Hypothalamus (tissue), 51 donors: Measurements from ENCODE around the gene DONSON.
"Not testable (repeated sequence)": the region's sequence is repeated elsewhere in the genome, so short reads cannot be mapped to it uniquely, and the experiment has no call there.

Experiments used
- DNase-seq, 51 donors: peaks; one replicate each; lab custom pipeline; 2025; lab: John Stamatoyannopoulos, UW

DONSON gene, protein sequence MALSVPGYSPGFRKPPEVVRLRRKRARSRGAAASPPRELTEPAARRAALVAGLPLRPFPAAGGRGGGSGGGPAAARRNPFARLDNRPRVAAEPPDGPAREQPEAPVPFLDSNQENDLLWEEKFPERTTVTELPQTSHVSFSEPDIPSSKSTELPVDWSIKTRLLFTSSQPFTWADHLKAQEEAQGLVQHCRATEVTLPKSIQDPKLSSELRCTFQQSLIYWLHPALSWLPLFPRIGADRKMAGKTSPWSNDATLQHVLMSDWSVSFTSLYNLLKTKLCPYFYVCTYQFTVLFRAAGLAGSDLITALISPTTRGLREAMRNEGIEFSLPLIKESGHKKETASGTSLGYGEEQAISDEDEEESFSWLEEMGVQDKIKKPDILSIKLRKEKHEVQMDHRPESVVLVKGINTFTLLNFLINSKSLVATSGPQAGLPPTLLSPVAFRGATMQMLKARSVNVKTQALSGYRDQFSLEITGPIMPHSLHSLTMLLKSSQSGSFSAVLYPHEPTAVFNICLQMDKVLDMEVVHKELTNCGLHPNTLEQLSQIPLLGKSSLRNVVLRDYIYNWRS

DNA sequence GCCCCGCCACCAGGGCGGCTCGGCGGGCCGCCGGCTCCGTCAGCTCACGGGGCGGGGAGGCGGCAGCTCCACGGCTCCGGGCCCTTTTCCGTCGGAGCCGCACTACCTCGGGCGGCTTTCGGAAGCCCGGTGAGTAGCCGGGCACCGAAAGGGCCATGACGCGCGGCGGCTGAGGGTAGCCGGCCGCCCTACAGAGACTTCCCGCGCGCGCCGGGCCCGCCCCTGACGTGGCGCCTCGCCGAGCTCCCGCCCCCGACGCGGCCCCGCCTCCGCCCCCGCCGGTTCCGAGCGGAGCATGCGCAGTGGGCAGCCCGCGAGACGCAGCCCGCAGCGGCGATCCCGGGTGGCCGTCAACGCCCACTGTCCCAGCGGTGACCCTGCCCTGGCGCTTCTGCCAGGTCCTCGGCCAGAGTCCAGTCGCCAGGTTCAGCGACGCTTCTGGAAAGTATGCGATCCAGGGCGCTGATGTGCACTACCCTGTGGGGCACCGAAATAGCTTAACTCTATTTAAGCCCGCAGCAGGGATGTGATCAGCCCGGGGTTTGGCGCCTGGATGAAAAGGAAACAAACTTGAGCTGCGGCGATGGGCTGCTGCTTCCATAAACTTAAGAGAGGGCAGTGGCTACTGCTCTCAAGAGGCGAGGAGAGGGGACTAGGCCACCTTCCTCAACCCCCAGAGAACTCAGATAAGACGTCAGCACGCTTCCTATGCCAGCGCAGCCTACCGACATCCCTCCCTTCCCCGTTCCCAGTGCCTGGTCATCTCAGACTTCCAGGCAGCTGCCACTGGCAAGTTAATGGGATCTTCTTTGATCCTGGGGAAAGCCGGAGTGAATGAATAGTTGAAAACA is at the start of gene DONSON:
Gene DONSON, minus strand, starts transcription at position 200 of the 851 bp plus-strand sequence. Its CDS starts 43 bp downstream, at position 157.
- DNase-seq, result peak; percentile 40 to 93 (median 79)

DNA sequence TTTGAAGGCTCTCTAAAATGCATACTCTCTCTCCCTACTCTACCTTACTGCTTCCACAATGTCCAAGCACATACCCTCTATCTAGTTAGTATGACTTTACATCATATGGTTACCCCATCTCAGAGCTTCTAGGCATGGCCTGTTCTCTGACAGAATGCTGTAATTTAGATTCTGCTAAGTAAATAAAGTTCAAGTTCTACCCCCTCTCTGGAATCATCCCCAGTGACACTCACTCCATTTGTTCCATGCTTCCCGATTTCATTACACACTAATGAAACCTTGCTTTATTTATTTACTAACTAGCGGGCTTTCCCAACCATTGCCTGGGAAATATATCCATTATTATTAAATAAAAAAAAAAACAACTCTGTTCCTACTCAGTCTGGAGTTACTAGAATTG is 45.8 kb upstream of the DONSON start:
- no peak for DNase-seq

DNA sequence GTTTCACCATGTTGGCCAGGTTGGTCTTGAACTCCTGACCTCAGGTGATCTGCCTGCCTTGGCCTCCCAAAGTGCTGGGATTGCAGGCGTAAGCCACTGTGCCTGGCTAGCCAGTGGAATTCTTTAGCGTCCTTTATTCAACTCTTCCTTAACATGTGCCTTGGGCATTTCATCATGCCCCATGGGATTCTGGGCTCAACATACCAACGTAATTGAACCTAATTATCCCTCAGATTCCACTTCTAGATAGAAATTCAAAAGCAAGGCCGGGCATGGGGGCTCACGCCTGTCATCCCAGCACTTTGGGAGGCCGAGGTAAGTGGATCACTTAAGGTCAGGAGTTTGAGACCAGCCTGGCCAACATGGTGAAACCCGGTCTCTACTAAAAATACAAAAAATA is 37.7 kb upstream of the DONSON start:
- not testable (repeated sequence) for DNase-seq

DNA sequence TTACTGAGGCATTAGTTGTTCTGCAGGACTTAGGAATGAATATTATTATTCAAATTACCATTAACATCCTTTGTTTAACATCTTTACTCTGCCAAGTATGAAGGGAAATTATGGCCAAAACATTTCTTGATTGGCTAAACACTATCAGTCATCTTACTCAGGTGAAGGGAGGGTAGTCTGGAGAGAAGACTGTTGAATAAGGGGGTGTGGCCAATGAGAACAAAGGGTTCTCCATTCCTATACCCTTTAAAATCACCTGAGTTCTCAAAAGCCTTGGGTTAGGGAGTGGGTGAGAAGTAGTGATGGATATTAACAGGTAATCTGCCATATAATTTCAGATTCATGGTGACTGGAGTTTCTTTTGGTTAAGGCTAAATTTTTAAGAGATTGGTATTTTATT is 33.8 kb upstream of the DONSON start:
- DNase-seq, result no peak

DNA sequence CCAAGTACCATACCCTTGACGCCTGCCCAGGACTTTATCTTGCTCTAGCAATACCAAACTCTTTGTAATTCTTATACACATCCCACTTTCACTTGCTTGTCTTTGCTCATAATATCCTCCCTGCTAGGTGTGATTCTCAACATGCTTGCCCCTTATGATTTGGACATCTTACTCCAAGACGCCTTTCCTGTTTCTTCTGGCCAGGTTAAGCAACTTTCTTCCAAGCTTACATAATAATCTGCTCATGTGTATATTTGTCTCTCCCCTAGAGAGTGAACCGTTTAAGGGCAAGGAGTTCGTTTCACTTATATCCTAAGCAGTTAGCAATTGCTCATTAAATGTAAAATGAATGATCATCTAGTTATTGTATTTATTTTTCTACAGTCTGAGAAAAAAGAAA is 31.2 kb upstream of the DONSON start:
- DNase-seq, result no peak

DNA sequence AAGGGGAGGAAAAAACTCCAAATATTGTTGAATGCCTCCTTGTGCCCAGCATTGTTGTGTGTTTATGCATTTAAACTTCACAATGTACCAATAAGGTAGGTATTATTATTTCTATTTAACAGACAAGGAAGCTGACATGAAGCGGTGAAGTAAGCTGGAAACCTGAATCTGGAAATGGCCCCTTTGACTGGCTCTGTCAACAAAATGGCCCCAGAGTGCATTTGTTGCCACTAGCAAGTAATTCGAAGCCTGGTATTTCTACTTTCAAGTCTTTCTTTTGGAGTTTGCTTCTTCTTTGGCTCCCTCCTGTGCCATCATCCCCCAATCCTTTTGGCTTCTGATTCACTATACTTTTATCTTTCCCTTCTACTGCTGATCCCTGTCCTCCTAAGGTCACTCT is 29.9 kb upstream of the DONSON start:
- no peak for DNase-seq

DNA sequence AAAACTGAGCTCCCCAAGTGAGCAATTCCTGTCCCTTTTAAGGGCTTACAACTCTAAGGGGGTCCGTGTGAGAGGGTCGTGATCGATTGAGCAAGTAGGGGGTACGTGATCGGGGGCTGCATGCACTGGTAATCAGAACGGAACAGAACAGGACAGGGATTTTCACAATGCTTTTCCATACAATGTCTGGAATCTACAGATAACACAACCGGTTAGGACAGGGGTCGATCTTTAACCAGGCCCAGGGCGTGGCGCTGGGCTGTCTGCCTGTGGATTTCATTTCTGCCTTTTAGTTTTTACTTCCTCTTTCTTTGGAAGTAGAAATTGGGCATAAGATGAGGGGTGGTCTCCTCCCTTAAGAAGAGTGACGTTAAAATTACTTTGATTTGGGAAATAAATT is 29.1 kb upstream of the DONSON start:
- not testable (repeated sequence) for DNase-seq

DNA sequence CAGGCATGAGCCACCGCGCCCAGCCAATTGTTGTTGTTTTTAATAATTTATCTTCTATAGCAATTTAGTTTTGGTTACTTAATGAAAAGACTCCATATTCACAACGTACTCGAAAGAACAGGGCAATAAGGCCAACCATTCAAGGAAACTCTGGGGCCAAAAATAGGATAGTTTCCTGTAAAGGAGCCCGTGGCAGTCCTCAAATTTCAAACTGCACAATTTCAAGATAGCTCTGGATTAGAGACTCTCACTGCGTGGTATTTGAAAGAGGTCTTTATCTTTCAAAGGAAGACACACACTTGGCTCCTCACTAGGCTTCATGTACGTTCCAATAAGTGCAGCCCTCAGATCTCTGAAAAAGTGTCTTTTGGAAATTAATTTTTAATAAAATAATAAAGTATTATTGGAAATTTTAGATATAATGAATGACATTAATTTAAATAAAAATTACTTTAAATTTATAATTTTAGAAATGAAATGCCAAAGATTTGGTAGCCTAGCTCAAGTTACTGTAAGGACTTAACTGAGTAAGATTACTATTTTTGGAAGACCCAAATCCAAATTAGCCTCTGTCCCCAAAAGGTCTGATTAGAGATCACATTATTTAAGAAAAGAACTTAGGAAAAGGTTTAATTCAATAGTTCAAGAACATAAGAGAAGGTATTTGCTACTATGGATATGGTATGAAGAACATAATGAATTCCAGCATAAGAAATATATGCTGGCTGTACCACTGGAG is 22.7 kb upstream of the DONSON start:
- no peak for DNase-seq

DNA sequence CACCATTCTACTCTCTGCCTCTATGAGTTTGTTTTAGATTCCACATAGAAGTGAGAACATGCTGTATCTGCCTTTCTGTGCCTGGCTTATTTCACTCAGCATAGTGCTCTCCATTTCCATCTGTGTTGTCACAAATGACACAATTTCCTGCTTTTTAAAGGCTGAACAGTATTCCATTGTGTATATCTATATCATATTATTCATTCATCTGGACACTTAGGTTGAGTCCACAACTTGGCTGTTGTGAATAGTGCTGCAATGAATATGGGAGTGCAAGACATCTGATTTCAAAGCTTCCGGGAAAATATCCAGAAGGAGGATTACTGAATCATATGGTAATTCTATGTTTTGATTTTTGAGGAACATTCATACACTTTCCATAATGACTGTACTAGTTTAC is 20.1 kb upstream of the DONSON start:
- no peak for DNase-seq

DNA sequence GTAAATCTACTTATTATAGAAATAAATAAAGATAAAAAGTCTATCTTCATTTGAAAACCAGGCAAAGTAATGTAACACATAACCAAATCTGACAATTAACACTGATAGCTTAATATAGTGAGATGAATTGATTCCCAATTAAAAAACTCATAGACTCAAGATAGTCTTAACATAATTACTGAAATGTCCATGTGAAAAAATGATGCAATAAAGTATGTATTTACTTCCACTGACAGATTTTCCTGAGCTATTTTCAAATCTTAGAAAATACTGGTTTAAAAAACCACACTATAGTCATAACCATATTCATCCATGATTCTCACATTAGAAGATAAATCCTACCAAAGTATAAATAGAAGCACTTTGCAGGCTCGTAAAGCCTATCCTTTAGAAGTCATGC is 9.6 kb upstream of the DONSON start:
- no peak for DNase-seq

DNA sequence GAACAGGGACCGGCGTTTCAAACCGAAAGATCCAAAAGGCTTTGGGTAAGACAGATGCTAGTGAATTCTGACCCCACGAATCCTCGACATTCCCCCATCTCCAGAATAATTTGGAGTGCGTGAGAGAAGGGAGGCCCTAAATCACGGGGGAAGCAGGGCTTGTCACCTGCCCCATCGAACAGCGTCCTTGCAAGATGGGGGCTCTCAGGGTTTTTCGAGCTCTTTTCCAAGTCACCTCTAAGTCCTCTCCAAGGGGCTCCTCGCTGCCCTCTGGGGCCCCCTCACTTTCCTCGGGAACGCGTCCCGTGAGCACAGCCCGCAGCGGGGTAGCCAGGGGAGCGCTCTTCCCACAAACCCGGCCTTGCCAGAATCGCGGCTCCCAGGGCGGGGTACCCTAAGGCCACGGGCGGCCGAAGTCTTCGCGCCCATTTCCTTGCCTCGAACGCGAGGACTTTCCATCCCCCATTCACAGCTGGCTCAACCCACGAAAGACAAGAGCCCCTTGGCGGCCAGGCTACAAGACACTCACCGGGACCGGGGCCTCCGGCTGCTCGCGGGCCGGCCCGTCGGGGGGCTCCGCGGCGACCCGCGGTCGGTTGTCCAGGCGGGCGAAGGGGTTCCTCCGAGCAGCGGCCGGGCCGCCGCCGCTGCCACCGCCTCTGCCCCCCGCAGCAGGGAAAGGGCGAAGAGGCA is 546 bp downstream of the DONSON start:
- DNase-seq, result peak in 21 of 51 donors; percentile 4 to 52 (median 34)

DNA sequence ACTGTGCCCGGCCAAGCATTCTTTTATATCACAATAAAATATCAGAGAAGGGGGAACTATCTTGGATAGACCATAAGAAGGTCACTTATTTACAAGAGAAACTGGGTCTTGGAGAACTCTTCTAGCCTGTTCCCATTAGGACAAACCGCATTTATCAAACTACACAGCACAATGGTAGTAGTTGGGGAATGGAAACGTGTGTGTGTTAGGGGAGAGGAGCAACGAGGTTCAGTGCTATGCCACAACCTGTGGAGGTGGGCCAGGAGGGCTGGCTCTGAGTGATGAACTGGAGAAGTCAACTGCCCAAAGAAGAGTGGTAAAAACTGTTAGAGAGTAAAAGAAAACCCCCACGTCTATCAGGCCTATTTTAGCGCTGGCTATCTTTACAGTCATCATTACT is 1.6 kb downstream of the DONSON start:
- DNase-seq, result no peak

DNA sequence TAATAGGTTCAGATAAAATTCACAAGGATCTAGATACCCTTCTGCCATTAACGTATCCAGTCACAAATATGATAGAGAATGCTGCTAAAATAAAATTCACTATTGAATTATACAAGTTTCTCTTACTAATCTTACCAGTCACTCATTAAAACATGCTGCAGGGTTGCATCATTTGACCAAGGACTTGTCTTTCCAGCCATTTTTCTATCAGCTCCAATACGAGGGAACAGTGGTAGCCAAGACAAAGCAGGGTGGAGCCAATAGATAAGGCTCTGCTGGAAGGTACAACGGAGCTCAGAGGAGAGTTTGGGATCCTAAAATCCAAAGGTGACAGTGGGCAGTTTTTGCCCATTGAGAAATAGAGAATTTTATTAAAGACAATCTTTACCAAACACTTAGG is 4.0 kb downstream of the DONSON start:
- no peak for DNase-seq

DNA sequence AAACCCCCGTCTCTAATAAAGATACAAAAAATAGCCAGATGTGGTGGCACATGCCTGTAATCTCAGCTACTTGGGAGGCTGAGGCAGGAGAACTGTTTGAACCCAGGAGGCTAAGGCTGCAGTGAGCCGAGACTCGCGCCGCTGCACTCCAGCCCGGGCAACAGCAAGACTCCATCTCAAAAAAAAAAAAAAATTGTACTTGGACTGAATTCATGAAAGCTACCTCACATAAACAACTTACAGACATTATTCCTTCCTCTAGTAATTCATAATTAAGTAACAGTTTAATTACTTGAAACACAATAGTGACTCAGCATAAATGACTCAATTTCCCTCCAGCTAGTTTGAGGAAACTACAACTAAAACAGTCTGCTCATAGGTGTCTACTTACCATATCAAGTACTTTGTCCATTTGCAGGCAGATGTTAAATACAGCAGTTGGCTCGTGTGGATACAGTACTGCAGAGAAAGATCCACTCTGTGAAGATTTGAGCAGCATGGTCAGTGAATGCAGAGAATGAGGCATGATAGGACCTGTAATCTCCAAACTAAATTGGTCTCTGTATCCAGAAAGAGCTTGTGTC is 9.4 kb downstream of the DONSON start:
- DNase-seq, result no peak

DNA sequence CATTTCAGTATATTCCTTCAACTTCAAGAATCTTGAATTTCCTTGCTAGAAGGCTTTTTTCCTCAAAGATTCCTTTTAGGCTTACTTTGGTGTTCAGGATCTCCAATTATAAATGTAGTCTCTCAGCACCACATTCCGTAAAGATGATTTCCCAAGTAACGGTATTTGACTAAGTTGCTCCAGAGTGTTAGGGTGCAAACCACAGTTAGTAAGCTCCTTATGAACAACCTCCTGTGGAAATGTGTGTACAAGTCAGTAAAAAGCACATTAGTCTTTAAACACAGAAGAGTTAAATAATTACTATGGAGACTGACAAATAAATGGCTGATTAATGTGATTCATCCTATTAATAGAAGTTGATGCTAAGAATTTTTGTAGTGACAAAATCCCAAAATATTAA is 10.3 kb downstream of the DONSON start:
- DNase-seq, result no peak

DNA sequence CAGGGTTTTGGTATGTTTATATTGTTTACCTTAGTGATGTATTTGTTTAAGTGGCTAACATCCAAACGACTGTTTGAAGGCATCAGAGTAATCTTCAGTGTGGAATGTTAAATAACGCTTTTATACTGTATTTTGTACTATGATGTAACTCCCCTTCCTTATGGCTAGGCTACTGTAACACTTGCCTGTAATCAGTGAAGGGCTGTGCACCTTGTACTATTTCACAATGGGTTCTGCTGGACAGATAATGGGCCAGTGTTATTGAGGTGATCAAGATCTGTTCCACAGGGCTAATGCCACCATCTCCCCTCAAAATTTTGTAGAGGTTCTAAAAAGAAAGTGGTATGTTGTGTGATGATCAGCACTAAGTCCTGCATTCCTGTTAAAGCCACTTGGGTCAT is 11.7 kb downstream of the DONSON start:
- not testable (repeated sequence) for DNase-seq

DNA sequence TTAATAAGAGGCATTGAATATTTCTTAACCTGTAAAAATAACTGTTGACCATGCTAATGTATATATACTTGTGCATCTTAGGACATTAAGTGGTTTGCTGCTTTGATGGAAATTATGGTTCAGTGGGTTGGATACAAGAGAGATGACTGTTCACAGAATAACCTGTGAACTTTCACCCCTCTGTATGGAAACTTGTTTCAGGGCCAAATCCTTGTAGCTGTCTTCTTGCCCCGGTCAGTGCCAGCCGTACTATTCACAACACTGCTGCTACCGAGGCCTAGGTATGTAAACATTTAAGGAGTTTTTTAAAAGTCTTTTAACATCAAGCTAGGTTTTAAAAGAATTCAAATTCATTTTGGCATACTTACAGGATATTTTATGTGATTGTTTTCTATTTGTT is 16.1 kb downstream of the DONSON start:
- no peak for DNase-seq

DNA sequence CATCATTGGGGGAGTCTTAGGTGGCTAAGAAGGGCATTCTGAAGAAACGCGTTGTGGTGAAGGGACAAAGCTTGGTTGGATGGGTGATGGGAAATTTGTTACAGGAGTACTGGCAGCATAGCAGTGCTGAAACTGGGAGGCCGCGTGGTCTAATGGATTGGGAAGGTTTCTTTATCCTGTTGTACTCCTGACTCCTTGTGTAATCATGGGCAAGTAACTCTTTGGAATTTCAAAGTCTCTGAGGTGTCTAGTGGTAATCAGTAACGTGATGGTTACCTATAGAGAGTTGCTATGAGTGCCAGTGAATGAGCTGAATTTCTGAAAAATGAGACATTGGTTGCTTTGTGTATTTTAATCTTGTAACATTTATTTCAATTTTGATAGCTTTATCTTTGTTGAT is 18.5 kb downstream of the DONSON start:
- no peak for DNase-seq

DNA sequence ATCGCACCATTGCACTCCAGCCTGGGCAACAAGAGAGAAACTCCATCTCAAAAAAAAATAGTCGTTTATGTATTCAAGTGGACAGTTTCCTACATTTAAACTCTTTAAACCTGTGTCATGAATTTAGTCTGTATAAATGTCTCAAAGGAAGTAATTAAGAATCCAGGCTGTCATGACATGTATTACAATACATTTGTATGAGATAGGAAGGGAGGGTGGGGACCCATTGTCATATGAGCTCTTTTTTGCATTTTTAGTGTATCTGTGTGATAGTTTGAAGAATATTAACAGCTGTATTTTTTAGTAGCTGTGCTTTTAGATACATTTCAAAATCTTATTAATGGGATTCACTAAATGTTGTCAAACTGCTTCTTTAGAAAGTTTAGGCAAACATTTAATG is 20.0 kb downstream of the DONSON start:
- no peak for DNase-seq

DNA sequence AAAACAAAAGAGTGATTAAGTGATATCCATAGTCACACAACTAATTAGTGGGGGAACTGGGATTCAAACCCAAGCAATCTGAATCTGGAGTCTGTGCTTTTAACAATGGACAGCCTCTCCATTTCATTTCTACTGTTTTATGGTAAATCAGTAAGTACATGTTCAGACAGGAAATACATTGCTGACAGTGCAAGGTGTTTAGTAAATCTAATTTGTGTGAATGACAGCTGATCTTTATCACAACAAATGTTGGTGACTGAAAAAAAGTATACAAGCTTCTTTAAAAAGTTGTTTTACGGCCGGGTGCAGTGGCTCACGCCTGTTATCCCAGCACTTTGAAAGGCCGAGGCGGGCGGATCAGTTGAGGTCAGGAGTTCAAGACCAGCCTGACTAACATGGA is 20.6 kb downstream of the DONSON start:
- no peak for DNase-seq
